T-cell (primary cell): ENCODE measurements around the gene ASAP3. TPM values are rescaled to one million over a fixed set of nuclear protein-coding genes. Genes with fewer than 3 reads are reported as not detected.

Source experiments
- ATAC-seq, 4 experiments: fragments of 200-7000 bp in 3 of 4; fragments of 150-1000 bp in 1 of 4; cut with Tn5 transposase; replicated peaks in 1 of 4; 1 replicate in 3 of 4; 2 replicates in 1 of 4; pipeline ENCODE4 v1.10.0; 2021; ENCODE audit warnings: moderate library complexity in 3 of 4, mild to moderate bottlenecking in 2 of 4, moderate number of reproducible peaks in 1 of 4
- CTCF ChIA-PET, 2 donors: fragments of 300-600 bp; sonication (Branson Sonifier 250); formaldehyde crosslinking; loops; one replicate each; lab custom pipeline; 2022; ENCODE audit warnings: antibody characterized with exemption in 2 of 2; lab: Charles Lee
- POLR2A ChIA-PET, 2 donors: fragments of 300-600 bp; sonication (Branson Sonifier 250); formaldehyde crosslinking; loops; one replicate each; lab custom pipeline; 2022; ENCODE audit warnings: antibody characterized with exemption in 2 of 2; lab: Charles Lee
- DNase-seq, 35 experiments: peaks; one replicate each; pipeline versions ENCODE4 v3.0.0 to v3.0.0-alpha.2; 2013 to 2023
- H3K27ac ChIP-seq: one replicate; pipeline ENCODE4 v1.5.1; 2013; ENCODE audit warnings: low read length
- H3K27me3 ChIP-seq, 2 experiments: replicated peaks in 1 of 2; 1 replicate in 1 of 2; 2 replicates in 1 of 2; pipeline versions ENCODE4 v1.6.1 to v1.7.0; 2013; ENCODE audit warnings: low read length in 1 of 2, mixed read lengths in 1 of 2; ENCODE audit not compliant: control insufficient read depth in 2 of 2, insufficient read depth in 2 of 2; ENCODE audit errors: extremely low read depth in 1 of 2
- H3K36me3 ChIP-seq, 2 donors: 1 replicate in 1 of 2; 2 replicates in 1 of 2; pipeline versions ENCODE4 v1.6.1 to v1.7.0; 2013; ENCODE audit warnings: low read length in 1 of 2; ENCODE audit not compliant: control insufficient read depth in 2 of 2, insufficient read depth in 1 of 2; ENCODE audit errors: extremely low read depth in 1 of 2
- H3K4me1 ChIP-seq, 2 experiments: 1 replicate in 1 of 2; 2 replicates in 1 of 2; pipeline versions ENCODE4 v1.6.1 to v1.7.0; 2013; ENCODE audit warnings: low read length in 2 of 2, mixed read lengths in 1 of 2; ENCODE audit not compliant: insufficient read depth in 2 of 2, control insufficient read depth in 1 of 2; ENCODE audit errors: extremely low read depth in 1 of 2
- H3K4me3 ChIP-seq, 2 donors: 1 replicate in 1 of 2; 2 replicates in 1 of 2; pipeline versions ENCODE4 v1.5.1 to v1.7.0; 2013; ENCODE audit warnings: mild to moderate bottlenecking in 2 of 2, low read length in 1 of 2, moderate library complexity in 1 of 2; ENCODE audit not compliant: control insufficient read depth in 1 of 2; ENCODE audit errors: extremely low read depth in 1 of 2
- H3K9me3 ChIP-seq: 2 replicates; pipeline ENCODE4 v1.7.0; 2013
- H3K27ac Mint-ChIP-seq, 2 donors: one replicate each; pipeline ENCODE4 v1.8.0; 2020 to 2021; ENCODE audit warnings: mild to moderate bottlenecking in 2 of 2, mixed read lengths in 2 of 2
- H3K27me3 Mint-ChIP-seq, 2 donors: one replicate each; pipeline ENCODE4 v1.8.0; 2021 to 2022; ENCODE audit warnings: mixed read lengths in 2 of 2
- H3K36me3 Mint-ChIP-seq: one replicate; pipeline ENCODE4 v1.8.0; 2021; ENCODE audit warnings: mixed read lengths
- H3K4me1 Mint-ChIP-seq, 3 donors: one replicate each; pipeline ENCODE4 v1.8.0; 2020 to 2022; ENCODE audit warnings: mixed read lengths in 3 of 3, mild to moderate bottlenecking in 1 of 3
- H3K4me3 Mint-ChIP-seq, 3 donors: one replicate each; pipeline ENCODE4 v1.8.0; 2020 to 2022; ENCODE audit warnings: mild to moderate bottlenecking in 3 of 3, mixed read lengths in 3 of 3, moderate library complexity in 3 of 3
- H3K9me3 Mint-ChIP-seq, 3 donors: one replicate each; pipeline ENCODE4 v1.8.0; 2020 to 2022; ENCODE audit warnings: mixed read lengths in 3 of 3
- WGBS: methylation state at CpG from one replicate; pipeline ENCODE4 v1.1.5; 2013; ENCODE audit warnings: missing lambda C conversion rate; ENCODE audit not compliant: insufficient coverage; 5-methylcytosine and 5-hydroxymethylcytosine counted together
- total RNA-seq, 35 experiments: library from RNA in 6 of 35; stranded (reverse) in 6 of 35; fragments of 120-200 nt in 1 of 35; gene quantifications; one replicate each; pipeline versions ENCODE4 v1.2.1 to v1.2.4 and lab custom pipeline; 2013 to 2026

The ASAP3 gene
- total RNA-seq, 5 donors from 2014 or later (not counting 1 experiment from before 2014, with no cell fraction given): 1.2 to 2.8 (median 2.1) TPM

- Mint-ChIP-seq H3K4me1 (peaks cover 0 to 4% (median 0%) of the 10 kb centered on the region in 3 donors), H3K4me3 (no peak overlapping the region), H3K27ac (no peak overlapping the region), H3K27me3 (no peaks in the 10 kb centered on the region), H3K36me3 (no peaks in the 10 kb centered on the region), H3K9me3 (no peaks in the 10 kb centered on the region)
- DNase-seq (no peak), ATAC-seq (no peak)
- no peaks in the 10 kb centered on the region for H3K36me3 ChIP-seq
- no peak overlapping the region for H3K27ac ChIP-seq
- WGBS: 81% methylated on average over 6 of the region's 10 CpGs
- H3K4me3 ChIP-seq: no peak overlapping the region
- ChIA-PET POLR2A (no interaction called here), CTCF (no interaction called here)
- H3K27me3 ChIP-seq: peaks cover 0 to 11% of the 10 kb centered on the region in 2 experiments
- H3K9me3 ChIP-seq: no peaks in the 10 kb centered on the region
- peaks cover 0 to 4% of the 10 kb centered on the region in 2 experiments for H3K4me1 ChIP-seq
These were observed 50.9 kb downstream of the ASAP3 start for GRCh38 chr1:23433122-23433521.

DNA sequence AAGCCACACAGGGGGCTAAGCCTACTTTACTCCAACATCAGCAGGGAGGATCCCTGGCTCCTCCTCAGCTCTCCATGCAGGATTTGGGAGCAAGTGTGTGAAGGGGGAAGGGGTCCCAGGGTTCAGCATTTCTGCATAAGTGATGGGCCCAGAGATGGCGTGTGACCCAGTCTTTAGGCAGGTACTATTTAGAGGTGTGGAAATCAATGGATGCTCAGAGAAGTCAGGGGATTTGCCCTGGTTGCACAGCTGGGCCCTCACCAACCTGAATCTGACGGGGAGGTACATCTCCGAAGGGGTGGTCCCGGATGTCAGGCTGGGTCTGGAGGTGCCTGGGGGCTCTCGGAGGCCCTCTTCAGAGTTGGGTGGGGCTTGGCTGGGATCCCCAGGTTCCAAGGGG is 52.5 kb downstream of the ASAP3 start:
- Histone ChIP-seq H3K27me3 (peaks cover 0 to 9% of the 10 kb centered on the region in 2 experiments), H3K36me3 (no peaks in the 10 kb centered on the region), H3K4me3 (no peak overlapping the region), H3K4me1 (no peaks in the 10 kb centered on the region), H3K9me3 (no peaks in the 10 kb centered on the region), H3K27ac (no peak overlapping the region)
- no peaks in the 10 kb centered on the region for H3K9me3 Mint-ChIP-seq
- ChIA-PET POLR2A (no interaction called here), CTCF (no interaction called here)
- WGBS: 83% methylated on average over 2 of the region's 5 CpGs
- no peak overlapping the region for H3K4me3 Mint-ChIP-seq
- peaks cover 0 to 4% (median 0%) of the 10 kb centered on the region in 3 donors for H3K4me1 Mint-ChIP-seq
- DNase-seq (no peak), ATAC-seq (no peak)
- no peak overlapping the region for H3K27ac Mint-ChIP-seq
- H3K36me3 Mint-ChIP-seq: no peaks in the 10 kb centered on the region
- H3K27me3 Mint-ChIP-seq: no peaks in the 10 kb centered on the region

DNA sequence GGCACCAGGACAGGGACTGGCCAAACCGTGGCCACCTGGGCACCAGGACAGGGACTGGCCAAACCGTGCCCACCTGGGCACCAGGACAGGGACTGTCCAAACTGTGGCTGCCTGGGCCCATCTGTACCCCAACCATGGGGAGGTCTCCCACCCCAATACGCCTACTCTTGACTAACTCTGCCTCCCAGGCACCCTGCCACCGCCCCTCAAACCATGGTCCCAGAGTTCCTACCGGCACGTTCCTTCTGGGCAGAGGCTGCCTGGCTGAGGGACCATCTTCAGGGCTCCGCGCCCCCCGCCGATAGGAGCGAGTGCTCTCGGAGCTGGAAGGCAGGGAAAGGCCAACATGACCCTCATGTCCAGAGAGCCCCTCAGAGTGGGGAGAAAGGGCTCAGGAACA is 53.2 kb downstream of the ASAP3 start:
- Histone ChIP-seq H3K9me3 (no peaks in the 10 kb centered on the region), H3K36me3 (no peaks in the 10 kb centered on the region), H3K27me3 (peaks cover 0 to 11% of the 10 kb centered on the region in 2 experiments), H3K4me1 (no peaks in the 10 kb centered on the region), H3K4me3 (no peak overlapping the region), H3K27ac (no peak overlapping the region)
- 81% methylated on average over 12 of the region's 12 CpGs for WGBS
- no peak for ATAC-seq
- Mint-ChIP-seq H3K4me3 (no peak overlapping the region), H3K27me3 (peaks cover 0 to 3% of the 10 kb centered on the region in 2 donors), H3K9me3 (no peaks in the 10 kb centered on the region), H3K27ac (no peak overlapping the region), H3K36me3 (no peaks in the 10 kb centered on the region), H3K4me1 (peaks cover 0 to 4% (median 0%) of the 10 kb centered on the region in 3 donors)
- ChIA-PET POLR2A (no interaction called here), CTCF (no interaction called here)
- DNase-seq: no peak

DNA sequence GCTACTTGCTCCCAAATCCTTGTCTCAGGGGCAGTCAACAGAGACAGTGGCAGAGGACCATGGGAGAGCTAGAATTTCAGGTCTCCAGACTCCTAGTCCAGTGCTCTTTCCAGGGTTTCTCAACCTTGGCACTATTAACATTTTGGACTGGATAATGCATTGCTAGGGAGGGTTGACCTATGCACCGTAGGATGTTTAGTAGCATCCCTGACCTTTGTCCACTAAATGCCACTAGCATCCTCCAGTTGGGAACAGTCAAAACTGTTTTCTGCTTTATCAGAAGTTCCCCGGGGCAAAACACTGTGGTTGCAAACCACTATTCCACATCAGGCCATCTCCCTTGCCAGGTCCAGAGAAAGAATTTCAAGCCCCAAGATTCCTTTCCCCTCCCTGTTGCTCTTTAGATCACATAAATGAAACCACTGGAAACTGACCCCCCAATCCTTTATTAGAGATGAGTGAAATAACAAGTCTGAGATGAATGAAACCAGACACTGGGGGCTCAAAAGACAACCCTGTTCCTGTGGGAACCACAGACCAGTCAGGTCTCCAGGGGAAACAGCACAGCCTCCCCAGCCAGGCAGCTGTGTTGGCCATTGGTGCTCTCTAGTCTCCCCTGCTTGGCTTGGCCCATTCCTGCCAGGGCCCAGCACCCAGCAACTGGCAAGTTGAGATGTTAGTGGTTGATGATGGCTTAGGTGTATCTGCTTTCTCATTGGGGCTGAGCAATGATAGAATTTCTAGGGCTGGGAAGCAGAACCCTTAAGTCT is 55.7 kb downstream of the ASAP3 start:
- H3K36me3 ChIP-seq: no peaks in the 10 kb centered on the region
- ChIA-PET POLR2A (no interaction called here), CTCF (interaction anchor here in 1 of 2 donors (0.7 kb wide), 1 partner anchor 171 kb away, joined by 3 read pairs; no protein-coding TSS in a partner anchor)
- no peaks in the 10 kb centered on the region for H3K36me3 Mint-ChIP-seq
- H3K27ac Mint-ChIP-seq: no peak overlapping the region
- no peaks in the 10 kb centered on the region for H3K9me3 ChIP-seq
- peaks cover 2 to 18% of the 10 kb centered on the region in 2 experiments for H3K4me1 ChIP-seq
- peaks cover 7 to 8% (median 8%) of the 10 kb centered on the region in 3 donors for H3K4me1 Mint-ChIP-seq
- peaks cover 0 to 6% of the 10 kb centered on the region in 2 donors for H3K27me3 Mint-ChIP-seq
- peaks cover 0 to 29% of the 10 kb centered on the region in 2 experiments for H3K27me3 ChIP-seq
- DNase-seq: no peak
- no peaks in the 10 kb centered on the region for H3K9me3 Mint-ChIP-seq
- H3K4me3 ChIP-seq: no peak overlapping the region
- H3K27ac ChIP-seq: no peak overlapping the region
- H3K4me3 Mint-ChIP-seq: no peak overlapping the region
- WGBS: 67% methylated on average over 1 of the region's 2 CpGs
- ATAC-seq: no peak

DNA sequence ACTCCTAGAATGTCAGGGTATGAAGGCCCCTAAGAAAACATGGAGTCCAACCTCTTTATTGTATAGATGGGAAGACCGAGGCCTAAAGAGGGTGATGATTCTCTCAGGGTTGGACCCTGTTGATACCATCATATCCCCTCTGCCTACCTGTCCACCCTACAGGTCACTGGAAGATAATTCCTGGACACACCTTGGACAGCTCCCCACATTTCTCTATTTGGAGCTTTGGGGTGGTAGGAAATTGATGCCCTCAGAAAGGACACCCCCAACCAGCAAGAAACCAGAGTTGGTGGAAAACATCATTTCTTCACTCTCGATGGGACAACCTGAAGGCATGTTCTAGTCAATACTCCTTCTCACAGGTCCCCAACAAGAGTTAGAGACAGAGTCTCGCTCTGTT is 56.4 kb downstream of the ASAP3 start:
- no peak for ATAC-seq
- ChIA-PET CTCF (interaction anchor here in 1 of 2 donors (0.7 kb wide), 1 partner anchor 171 kb away, joined by 3 read pairs; no protein-coding TSS in a partner anchor), POLR2A (no interaction called here)
- H3K9me3 Mint-ChIP-seq: no peaks in the 10 kb centered on the region
- DNase-seq: no peak
- peaks cover 0 to 37% of the 10 kb centered on the region in 2 experiments for H3K27me3 ChIP-seq
- peaks cover 0 to 6% of the 10 kb centered on the region in 2 donors for H3K27me3 Mint-ChIP-seq
- H3K27ac ChIP-seq: no peak overlapping the region
- 92% methylated on average over 2 of the region's 3 CpGs for WGBS
- H3K4me1 Mint-ChIP-seq: peaks cover 15% of the 10 kb centered on the region in 3 donors
- H3K4me3 ChIP-seq: no peak overlapping the region
- H3K4me1 ChIP-seq: peaks cover 10 to 26% of the 10 kb centered on the region in 2 experiments
- H3K36me3 ChIP-seq: no peaks in the 10 kb centered on the region
- H3K36me3 Mint-ChIP-seq: no peaks in the 10 kb centered on the region
- no peak overlapping the region for H3K4me3 Mint-ChIP-seq
- H3K9me3 ChIP-seq: no peaks in the 10 kb centered on the region
- H3K27ac Mint-ChIP-seq: no peak overlapping the region

- Histone ChIP-seq H3K4me3 (no peak overlapping the region), H3K27me3 (peaks cover 0 to 40% of the 10 kb centered on the region in 2 experiments), H3K4me1 (peaks cover 17 to 33% of the 10 kb centered on the region in 2 experiments), H3K27ac (no peak overlapping the region), H3K9me3 (no peaks in the 10 kb centered on the region), H3K36me3 (no peaks in the 10 kb centered on the region)
- H3K27me3 Mint-ChIP-seq: peaks cover 0 to 6% of the 10 kb centered on the region in 2 donors
- H3K9me3 Mint-ChIP-seq: no peaks in the 10 kb centered on the region
- no peak for DNase-seq
- 68% methylated on average over 2 of the region's 2 CpGs for WGBS
- H3K27ac Mint-ChIP-seq: peak overlapping the region in 1 of 2 donors; percentile 55
- H3K4me1 Mint-ChIP-seq: peaks cover 22 to 23% (median 23%) of the 10 kb centered on the region in 3 donors
- ChIA-PET CTCF (interaction anchor here in 1 of 2 donors (0.5 kb wide), 1 partner anchor 345 kb away, joined by 4 read pairs; no protein-coding TSS in a partner anchor), POLR2A (interaction anchor here in 1 of 2 donors (0.5 kb wide), 1 partner anchor 25 kb away, joined by 3 read pairs; no protein-coding TSS in a partner anchor)
- no peaks in the 10 kb centered on the region for H3K36me3 Mint-ChIP-seq
- no peak overlapping the region for H3K4me3 Mint-ChIP-seq
- no peak for ATAC-seq
These were observed 57.2 kb downstream of the ASAP3 start for GRCh38 chr1:23426828-23427227.
